Trophoblast cell (in vitro differentiated cells and primary cell): Measurements from ENCODE around the gene ALG2.

Source experiments
- DNase-seq, 2 donors: peaks; one replicate each; pipeline ENCODE4 v3.0.0-alpha.2; 2016
- H2AFZ ChIP-seq: 2 replicates; pipeline ENCODE4 v1.6.1; 2013; ENCODE audit warnings: low read length, moderate library complexity, mild to moderate bottlenecking; ENCODE audit not compliant: insufficient read depth, poor library complexity
- H2AK5ac ChIP-seq: 2 replicates; pipeline ENCODE4 v1.6.1; 2013; ENCODE audit warnings: mild to moderate bottlenecking, low read length
- H2BK120ac ChIP-seq: 2 replicates; pipeline ENCODE4 v1.6.1; 2013; ENCODE audit warnings: low read length, mild to moderate bottlenecking, moderate library complexity; ENCODE audit not compliant: insufficient read depth, poor library complexity
- H2BK12ac ChIP-seq: 2 replicates; pipeline ENCODE4 v1.6.1; 2013; ENCODE audit warnings: mild to moderate bottlenecking, low read length, moderate library complexity
- H2BK5ac ChIP-seq: 2 replicates; pipeline ENCODE4 v1.6.1; 2013; ENCODE audit warnings: low read length, low read depth, moderate library complexity, mild to moderate bottlenecking; ENCODE audit not compliant: poor library complexity
- H3K14ac ChIP-seq: 2 replicates; pipeline ENCODE4 v1.6.1; 2013; ENCODE audit warnings: mild to moderate bottlenecking, low read length
- H3K18ac ChIP-seq: 2 replicates; pipeline ENCODE4 v1.6.1; 2013; ENCODE audit warnings: mild to moderate bottlenecking, low read length
- H3K23ac ChIP-seq: 2 replicates; pipeline ENCODE4 v1.6.1; 2013; ENCODE audit warnings: low read length
- H3K27ac ChIP-seq: 2 replicates; pipeline ENCODE4 v1.5.1; 2013; ENCODE audit warnings: low read depth, mild to moderate bottlenecking, inconsistent platforms, low read length, moderate library complexity
- H3K27me3 ChIP-seq: 2 replicates; pipeline ENCODE4 v1.6.1; 2013; ENCODE audit warnings: inconsistent platforms, mild to moderate bottlenecking, low read length, moderate library complexity; ENCODE audit not compliant: insufficient read depth
- H3K36me3 ChIP-seq, 2 experiments: 1 replicate in 1 of 2; 2 replicates in 1 of 2; pipeline ENCODE4 v1.6.1; 2013; ENCODE audit warnings: low read length in 2 of 2, mild to moderate bottlenecking in 2 of 2, moderate library complexity in 1 of 2; ENCODE audit not compliant: insufficient read depth in 2 of 2, control insufficient read depth in 1 of 2
- H3K4ac ChIP-seq: 2 replicates; pipeline ENCODE4 v1.6.1; 2013; ENCODE audit warnings: low read depth, mild to moderate bottlenecking, low read length, moderate library complexity
- H3K4me1 ChIP-seq, 2 experiments: 1 replicate in 1 of 2; 2 replicates in 1 of 2; pipeline ENCODE4 v1.6.1; 2013; ENCODE audit warnings: low read length in 2 of 2, mild to moderate bottlenecking in 2 of 2, moderate library complexity in 1 of 2; ENCODE audit not compliant: insufficient read depth in 2 of 2, control insufficient read depth in 1 of 2
- H3K4me2 ChIP-seq: 2 replicates; pipeline ENCODE4 v1.6.1; 2013; ENCODE audit warnings: inconsistent platforms, mild to moderate bottlenecking, low read length, moderate library complexity
- H3K4me3 ChIP-seq: 2 replicates; pipeline ENCODE4 v1.5.1; 2013; ENCODE audit warnings: mild to moderate bottlenecking, low read depth, low read length, inconsistent platforms
- H3K79me1 ChIP-seq: one replicate; pipeline ENCODE4 v1.6.1; 2013; ENCODE audit warnings: low read length
- H3K79me2 ChIP-seq: 2 replicates; pipeline ENCODE4 v1.6.1; 2013; ENCODE audit warnings: low read length, mild to moderate bottlenecking; ENCODE audit not compliant: control insufficient read depth, insufficient read depth, poor library complexity
- H3K9ac ChIP-seq: 2 replicates; pipeline ENCODE4 v1.6.1; 2013; ENCODE audit warnings: mild to moderate bottlenecking, low read length
- H3K9me3 ChIP-seq: 2 replicates; pipeline ENCODE4 v1.6.1; 2013; ENCODE audit warnings: low read depth, mild to moderate bottlenecking, control low read depth, inconsistent platforms, low read length; ENCODE audit not compliant: insufficient read depth
- H4K12ac ChIP-seq: 2 replicates; pipeline ENCODE4 v1.6.1; 2013; ENCODE audit warnings: low read depth, mild to moderate bottlenecking, low read length, moderate library complexity
- H4K8ac ChIP-seq: 2 replicates; pipeline ENCODE4 v1.6.1; 2013; ENCODE audit warnings: low read depth, mild to moderate bottlenecking, low read length, moderate library complexity
- H4K91ac ChIP-seq: one replicate; pipeline ENCODE4 v1.6.1; 2013; ENCODE audit warnings: low read depth, mild to moderate bottlenecking, low read length, moderate library complexity
- WGBS: extraction: QIAGEN DNeasy Blood & Tissue Kit; methylation state at CpG from one replicate; pipeline ENCODE4 v1.1.7; 2013; ENCODE audit warnings: missing lambda C conversion rate; ENCODE audit not compliant: insufficient read length, insufficient coverage; ENCODE audit errors: extremely low coverage; 5-methylcytosine and 5-hydroxymethylcytosine counted together

Gene ALG2

DNA sequence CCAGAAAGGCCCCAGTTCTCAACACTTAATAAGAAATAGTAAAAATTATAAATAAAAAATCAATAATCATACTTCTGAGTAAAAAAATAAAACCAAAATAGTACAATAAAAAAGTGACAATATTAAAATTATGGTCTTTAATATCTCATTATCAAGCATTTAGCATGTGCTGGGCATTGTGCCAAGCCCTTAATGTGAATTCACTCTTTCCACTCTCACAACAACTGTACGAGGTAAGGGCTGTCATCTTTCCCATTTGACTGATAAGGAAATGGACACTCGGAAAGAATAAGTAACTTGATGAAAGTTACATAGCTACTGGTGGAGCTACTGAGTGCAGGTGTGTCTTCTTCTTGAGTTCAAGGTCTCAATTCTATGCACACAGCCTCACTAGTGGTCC lies 43.9 kb upstream of the ALG2 start:
- H4K12ac ChIP-seq = no peak overlapping the region
- H3K4ac ChIP-seq = no peak overlapping the region
- H3K23ac ChIP-seq = no peak overlapping the region
- H4K8ac ChIP-seq = no peak overlapping the region
- H2BK12ac ChIP-seq = no peak overlapping the region
- no peak overlapping the region for H2AFZ ChIP-seq
- H4K91ac ChIP-seq = no peak overlapping the region
- no peaks in the 10 kb centered on the region for H3K27me3 ChIP-seq
- H3K14ac ChIP-seq = no peak overlapping the region
- no peak overlapping the region for H3K18ac ChIP-seq
- H2BK5ac ChIP-seq = no peak overlapping the region
- WGBS = no CpG with 5 or more reads among the region's 2 CpGs
- H2BK120ac ChIP-seq = no peak overlapping the region
- DNase-seq = no peak
- no peaks in the 10 kb centered on the region for H3K36me3 ChIP-seq
- no peaks in the 10 kb centered on the region for H3K79me1 ChIP-seq
- no peak overlapping the region for H3K9ac ChIP-seq
- no peaks in the 10 kb centered on the region for H3K9me3 ChIP-seq
- H3K4me2 ChIP-seq = no peak overlapping the region
- H2AK5ac ChIP-seq = no peak overlapping the region
- no peaks in the 10 kb centered on the region for H3K4me1 ChIP-seq
- H3K4me3 ChIP-seq = no peak overlapping the region
- H3K79me2 ChIP-seq = no peaks in the 10 kb centered on the region
- no peak overlapping the region for H3K27ac ChIP-seq

DNA sequence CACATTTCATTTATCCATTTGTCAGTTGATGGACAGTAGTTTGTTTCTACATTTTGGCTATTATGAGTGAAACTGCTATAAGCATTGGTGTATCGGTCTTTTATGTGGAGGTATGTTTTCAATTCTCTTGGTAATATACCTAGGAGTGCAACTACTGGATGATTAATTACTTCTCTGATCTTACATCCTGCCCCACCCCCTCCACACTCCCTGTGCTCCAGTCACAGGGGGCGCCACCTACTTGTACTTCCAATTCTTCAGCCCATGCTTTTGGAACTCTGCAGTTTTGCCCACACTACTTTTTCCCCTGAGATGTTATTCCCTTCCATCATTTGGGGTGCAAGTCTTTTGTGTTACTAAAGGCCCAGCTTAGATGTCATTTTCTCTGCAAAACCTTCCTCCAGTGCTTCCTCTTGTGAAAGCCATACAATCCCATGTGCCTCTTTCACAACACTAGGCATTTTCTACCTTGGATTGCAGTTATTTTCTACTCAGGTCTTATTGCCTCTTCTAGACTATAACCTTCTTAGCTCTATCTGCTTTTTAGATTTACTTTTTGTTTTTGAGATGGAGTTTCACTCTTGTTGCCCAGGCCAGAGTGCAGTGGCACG lies 42.4 kb upstream of the ALG2 start:
- Histone ChIP-seq H4K91ac (no peak overlapping the region), H3K18ac (no peak overlapping the region), H3K4ac (no peak overlapping the region), H3K9me3 (peaks cover 4% of the 10 kb centered on the region), H3K9ac (no peak overlapping the region), H3K4me3 (no peak overlapping the region), H3K27me3 (no peaks in the 10 kb centered on the region), H3K14ac (no peak overlapping the region), H3K79me1 (no peaks in the 10 kb centered on the region), H3K27ac (no peak overlapping the region), H3K4me1 (no peaks in the 10 kb centered on the region), H4K8ac (no peak overlapping the region), H3K79me2 (no peaks in the 10 kb centered on the region), H2AFZ (no peak overlapping the region), H3K23ac (no peak overlapping the region), H2BK5ac (no peak overlapping the region), H3K36me3 (no peaks in the 10 kb centered on the region), H2BK120ac (no peak overlapping the region), H2AK5ac (no peak overlapping the region), H2BK12ac (no peak overlapping the region), H3K4me2 (no peak overlapping the region), H4K12ac (no peak overlapping the region)
- no CpG with 5 or more reads among the region's 3 CpGs for WGBS
- no peak for DNase-seq

GRCh38 chr9:99262949-99263418 lies 41.2 kb upstream of the ALG2 start:
- Histone ChIP-seq H3K27ac (no peak overlapping the region), H2BK12ac (no peak overlapping the region), H3K79me1 (no peaks in the 10 kb centered on the region), H4K8ac (no peak overlapping the region), H3K9me3 (peaks cover 4% of the 10 kb centered on the region), H3K14ac (no peak overlapping the region), H3K23ac (no peak overlapping the region), H3K9ac (no peak overlapping the region), H3K4me2 (no peak overlapping the region), H2AK5ac (no peak overlapping the region), H4K91ac (no peak overlapping the region), H3K4me1 (no peaks in the 10 kb centered on the region), H3K36me3 (no peaks in the 10 kb centered on the region), H4K12ac (no peak overlapping the region), H2AFZ (no peak overlapping the region), H3K27me3 (no peaks in the 10 kb centered on the region), H3K79me2 (no peaks in the 10 kb centered on the region), H2BK120ac (no peak overlapping the region), H2BK5ac (no peak overlapping the region), H3K4ac (no peak overlapping the region), H3K18ac (no peak overlapping the region), H3K4me3 (no peak overlapping the region)
- no peak for DNase-seq
- WGBS = no CpG with 5 or more reads among the region's 7 CpGs

DNA sequence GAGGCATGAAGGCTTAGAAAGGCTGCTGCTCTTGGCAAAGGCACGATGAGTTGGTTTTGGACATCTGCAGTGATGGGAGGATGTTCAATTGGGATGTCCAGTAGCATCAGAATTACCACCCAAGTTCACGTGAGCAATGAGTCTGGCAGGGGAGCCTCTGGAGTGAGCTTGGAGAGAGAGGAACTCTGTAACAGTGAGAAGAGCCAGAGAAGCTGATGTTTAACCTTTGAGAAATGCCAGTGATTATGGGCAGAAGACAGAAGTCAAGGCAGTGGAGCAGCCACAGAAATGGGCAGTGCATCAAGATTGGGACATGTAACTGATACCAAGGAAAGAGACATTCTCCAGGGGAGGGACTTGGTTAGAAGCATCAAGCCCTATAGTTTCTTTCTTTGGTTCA lies 40.2 kb upstream of the ALG2 start:
- H3K9me3 ChIP-seq = peaks cover 4% of the 10 kb centered on the region
- H3K23ac ChIP-seq = no peak overlapping the region
- no peaks in the 10 kb centered on the region for H3K4me1 ChIP-seq
- H2BK5ac ChIP-seq = no peak overlapping the region
- H2AFZ ChIP-seq = no peak overlapping the region
- no peak overlapping the region for H3K14ac ChIP-seq
- no peak overlapping the region for H2BK12ac ChIP-seq
- no peak overlapping the region for H3K18ac ChIP-seq
- H4K12ac ChIP-seq = no peak overlapping the region
- H2BK120ac ChIP-seq = no peak overlapping the region
- H3K27me3 ChIP-seq = no peaks in the 10 kb centered on the region
- WGBS = no CpG with 5 or more reads among the region's 2 CpGs
- no peak overlapping the region for H3K4me3 ChIP-seq
- no peaks in the 10 kb centered on the region for H3K36me3 ChIP-seq
- no peak overlapping the region for H3K4ac ChIP-seq
- H4K91ac ChIP-seq = no peak overlapping the region
- no peak overlapping the region for H3K27ac ChIP-seq
- H3K9ac ChIP-seq = no peak overlapping the region
- no peak for DNase-seq
- H3K79me1 ChIP-seq = no peaks in the 10 kb centered on the region
- no peak overlapping the region for H3K4me2 ChIP-seq
- H2AK5ac ChIP-seq = no peak overlapping the region
- no peaks in the 10 kb centered on the region for H3K79me2 ChIP-seq
- H4K8ac ChIP-seq = no peak overlapping the region
